AG04449 (cell line): Measurements from ENCODE around the gene PXDN.
"Not testable (repeated sequence)": the region's sequence is repeated elsewhere in the genome, so short reads cannot be mapped to it uniquely, and the experiment has no call there.

Experiments used
- CTCF ChIA-PET: fragments of 350-600 bp; formaldehyde crosslinking; extraction: SDS; loops from one replicate; lab custom pipeline; 2021; ENCODE audit warnings: antibody characterized with exemption; lab: Yijun Ruan, JAX
- POLR2A ChIA-PET: fragments of 400-600, 350-600 bp; formaldehyde crosslinking; extraction: SDS; loops from one replicate; lab custom pipeline; 2020; ENCODE audit warnings: antibody characterized with exemption, inconsistent platforms; lab: Yijun Ruan, JAX
- DNase-seq: peaks from one replicate; pipeline ENCODE4 v3.0.0-alpha.2; 2010; ENCODE audit warnings: low read depth, low spot score
- H3K4me3 ChIP-seq: 2 replicates; pipeline ENCODE4 v1.5.1; 2011; ENCODE audit warnings: low read depth, mild to moderate bottlenecking, control low read depth, low read length
- CTCF ChIP-seq: IDR thresholded peaks from one replicate; pipeline ENCODE4 v1.5.1; 2011; ENCODE audit warnings: mild to moderate bottlenecking, moderate library complexity, low read length, control low read depth, inconsistent platforms; ENCODE audit not compliant: insufficient read depth; ENCODE audit errors: missing control alignments

PXDN gene

GRCh38 chr2:1726558-1726957, 17.8 kb downstream of the PXDN start:
- ChIA-PET POLR2A (no interaction called here), CTCF (no interaction called here)
- no peak overlapping the region for H3K4me3 ChIP-seq
- no peak for TF ChIP-seq CTCF
- no peak for DNase-seq

DNA sequence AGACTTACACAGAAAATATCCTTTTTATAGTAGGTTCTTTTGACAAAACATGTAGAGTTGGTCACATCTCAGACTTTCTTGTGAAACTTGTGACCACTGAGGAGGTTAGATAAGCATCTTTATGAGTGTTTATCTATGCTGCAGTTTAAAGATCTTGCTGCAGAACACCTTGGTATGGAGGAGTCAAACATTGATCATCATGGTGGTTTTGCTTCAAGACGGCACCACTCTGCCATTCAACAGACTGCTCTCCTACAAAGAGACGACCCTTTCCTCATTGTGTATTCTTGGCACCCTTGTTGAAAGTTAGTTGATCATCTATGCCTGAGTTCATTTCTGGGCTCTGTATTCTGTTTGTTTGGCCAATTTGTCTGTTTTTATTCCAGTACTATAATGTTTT, 20.0 kb downstream of the PXDN start:
- POLR2A ChIA-PET, H3K4me3 ChIP-seq, DNase-seq, CTCF ChIA-PET: not testable (repeated sequence)

GRCh38 chr2:1723397-1724042, 20.8 kb downstream of the PXDN start:
- no peak for DNase-seq
- POLR2A ChIA-PET: interaction anchor here (2.2 kb wide), 1 partner anchor 9 kb away, joined by 9 read pairs; no protein-coding TSS in a partner anchor
- TF ChIP-seq CTCF: no peak
- no peak overlapping the region for H3K4me3 ChIP-seq
- CTCF ChIA-PET: interaction anchor here (1.9 kb wide), 1 partner anchor 95 kb away, joined by 5 read pairs; no protein-coding TSS in a partner anchor

DNA sequence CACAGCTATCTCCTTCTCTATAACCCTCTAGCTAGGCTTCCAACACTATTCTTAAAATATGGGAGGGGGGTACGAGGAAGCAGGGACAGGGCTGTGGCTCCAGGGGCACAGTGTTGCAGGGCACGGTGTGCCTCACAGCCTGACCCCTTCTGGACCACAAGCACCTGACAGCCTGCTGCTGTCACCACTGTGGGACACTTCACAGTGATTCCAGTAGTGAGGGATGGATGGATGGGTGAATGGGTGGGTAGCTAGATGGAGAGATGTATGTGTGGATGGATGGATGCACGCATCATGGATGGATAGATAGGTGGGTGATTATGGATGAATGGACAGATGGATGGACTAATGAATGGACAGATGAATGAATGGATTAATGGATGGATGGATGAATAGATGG, 21.6 kb downstream of the PXDN start:
- ChIA-PET POLR2A (interaction anchor here (0.9 to 2.5 kb wide), 6 partner anchors 8 to 47 kb away, joined by 3 to 15 read pairs (median 4); no protein-coding TSS in a partner anchor), CTCF (interaction anchor here (1.0 to 2.2 kb wide), 7 partner anchors 8 to 96 kb away, joined by 3 to 6 read pairs (median 5); no protein-coding TSS in a partner anchor)
- DNase-seq: no peak
- H3K4me3 ChIP-seq: no peak overlapping the region
- TF ChIP-seq CTCF: no peak

- peak; percentile 89 for DNase-seq
- POLR2A ChIA-PET: interaction anchor here (0.9 to 2.5 kb wide), 6 partner anchors 8 to 46 kb away, joined by 3 to 15 read pairs (median 4); no protein-coding TSS in a partner anchor
- CTCF ChIA-PET: interaction anchor here (0.6 to 2.2 kb wide), 10 partner anchors 8 to 97 kb away, joined by 3 to 6 read pairs (median 4); no protein-coding TSS in a partner anchor
- TF ChIP-seq CTCF: no peak
- peak overlapping the region; percentile 32 for H3K4me3 ChIP-seq
These were observed 22.3 kb downstream of the PXDN start for GRCh38 chr2:1721706-1722646.

GRCh38 chr2:1718339-1719220, 25.7 kb downstream of the PXDN start:
- no peak for TF ChIP-seq CTCF
- no peak for DNase-seq
- H3K4me3 ChIP-seq: no peak overlapping the region
- ChIA-PET POLR2A (no interaction called here), CTCF (interaction anchor here (1.3 to 1.5 kb wide), 2 partner anchors 43 to 99 kb away, joined by 3 to 5 read pairs; no protein-coding TSS in a partner anchor)
